Ishikawa (cell line): ENCODE data around the gene CIZ1.
A peak's percentile ranks its signal among the peaks of the same experiment; 100 is the strongest.

Experiments
- CEBPB ChIP-seq: IDR thresholded peaks from 2 replicates; pipeline ENCODE4 v1.6.1; 2012
- CREB1 ChIP-seq: IDR thresholded peaks from 2 replicates; pipeline ENCODE4 v1.6.1; 2012; ENCODE audit warnings: low read depth
- EGR1 ChIP-seq: IDR thresholded peaks from 2 replicates; pipeline ENCODE4 v1.6.1; 2012
- EP300 ChIP-seq: IDR thresholded peaks from 2 replicates; pipeline ENCODE4 v1.6.1; 2012; ENCODE audit warnings: borderline replicate concordance
- FOXM1 ChIP-seq: IDR thresholded peaks from 2 replicates; pipeline ENCODE4 v1.6.1; 2012; ENCODE audit warnings: low read depth, borderline replicate concordance
- NFIC ChIP-seq: IDR thresholded peaks from 2 replicates; pipeline ENCODE4 v1.6.1; 2012
- RAD21 ChIP-seq: IDR thresholded peaks from 2 replicates; pipeline ENCODE4 v1.6.1; 2012; ENCODE audit warnings: low read depth
- REST ChIP-seq: IDR thresholded peaks from 2 replicates; pipeline ENCODE4 v1.6.1; 2012; ENCODE audit warnings: low read depth, mild to moderate bottlenecking
- TAF1 ChIP-seq: IDR thresholded peaks from 2 replicates; pipeline ENCODE4 v1.6.1; 2012; ENCODE audit warnings: low read depth, mild to moderate bottlenecking
- TCF12 ChIP-seq: IDR thresholded peaks from 2 replicates; pipeline ENCODE4 v1.6.1; 2012; ENCODE audit warnings: low read depth
- TEAD4 ChIP-seq: IDR thresholded peaks from 2 replicates; pipeline ENCODE4 v1.6.1; 2012
- YY1 ChIP-seq: IDR thresholded peaks from 2 replicates; pipeline ENCODE4 v1.6.1; 2012; ENCODE audit warnings: low read depth
- ZBTB7A ChIP-seq: IDR thresholded peaks from 2 replicates; pipeline ENCODE4 v1.6.1; 2012; ENCODE audit warnings: low read depth
- TF ChIP-seq, protein P1 (sequence below): IDR thresholded peaks from 2 replicates; pipeline ENCODE4 v1.6.1; 2012
- TF ChIP-seq, protein P2 (sequence below): IDR thresholded peaks from 2 replicates; pipeline ENCODE4 v1.6.1; 2012

The CIZ1 gene

DNA sequence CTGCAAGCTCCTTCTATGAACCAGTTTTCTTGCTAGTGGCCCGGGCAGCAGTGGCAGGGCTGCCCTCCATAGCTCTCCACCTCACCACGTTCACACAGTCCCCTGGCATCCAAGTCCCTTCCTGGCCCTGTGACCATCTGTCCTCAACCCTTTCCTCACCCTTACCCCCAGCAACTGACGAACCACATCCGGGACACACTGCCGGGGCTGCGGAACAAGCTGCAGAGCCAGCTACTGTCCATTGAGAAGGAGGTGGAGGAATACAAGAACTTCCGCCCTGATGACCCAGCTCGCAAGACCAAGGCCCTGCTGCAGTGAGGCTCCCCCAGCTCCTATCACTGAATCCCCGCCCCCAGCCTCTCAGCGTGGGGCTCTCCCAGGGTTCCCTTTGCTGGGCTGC is 30.7 kb upstream of the CIZ1 start:
- TF ChIP-seq NFIC: no peak
- TF ChIP-seq TAF1: no peak
- no peak for TF ChIP-seq EGR1
- no peak for TF ChIP-seq TCF12
- TF ChIP-seq, protein P1, sequence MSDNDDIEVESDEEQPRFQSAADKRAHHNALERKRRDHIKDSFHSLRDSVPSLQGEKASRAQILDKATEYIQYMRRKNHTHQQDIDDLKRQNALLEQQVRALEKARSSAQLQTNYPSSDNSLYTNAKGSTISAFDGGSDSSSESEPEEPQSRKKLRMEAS: no peak
- no peak for TF ChIP-seq EP300
- TF ChIP-seq CEBPB: no peak
- TF ChIP-seq REST: no peak
- TF ChIP-seq FOXM1: no peak
- no peak for TF ChIP-seq CREB1

- TF ChIP-seq EGR1 (no peak), CEBPB (no peak), ZBTB7A (no peak), YY1 (no peak), NFIC (no peak), RAD21 (no peak), TEAD4 (no peak), CREB1 (no peak), FOXM1 (no peak), TAF1 (no peak), EP300 (no peak), TCF12 (no peak), REST (no peak)
- TF ChIP-seq, protein P1: no peak
- TF ChIP-seq, protein P2, sequence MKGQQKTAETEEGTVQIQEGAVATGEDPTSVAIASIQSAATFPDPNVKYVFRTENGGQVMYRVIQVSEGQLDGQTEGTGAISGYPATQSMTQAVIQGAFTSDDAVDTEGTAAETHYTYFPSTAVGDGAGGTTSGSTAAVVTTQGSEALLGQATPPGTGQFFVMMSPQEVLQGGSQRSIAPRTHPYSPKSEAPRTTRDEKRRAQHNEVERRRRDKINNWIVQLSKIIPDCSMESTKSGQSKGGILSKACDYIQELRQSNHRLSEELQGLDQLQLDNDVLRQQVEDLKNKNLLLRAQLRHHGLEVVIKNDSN: no peak
These were observed 28.5 kb upstream of the CIZ1 start for GRCh38 chr9:128219831-128220230.

DNA sequence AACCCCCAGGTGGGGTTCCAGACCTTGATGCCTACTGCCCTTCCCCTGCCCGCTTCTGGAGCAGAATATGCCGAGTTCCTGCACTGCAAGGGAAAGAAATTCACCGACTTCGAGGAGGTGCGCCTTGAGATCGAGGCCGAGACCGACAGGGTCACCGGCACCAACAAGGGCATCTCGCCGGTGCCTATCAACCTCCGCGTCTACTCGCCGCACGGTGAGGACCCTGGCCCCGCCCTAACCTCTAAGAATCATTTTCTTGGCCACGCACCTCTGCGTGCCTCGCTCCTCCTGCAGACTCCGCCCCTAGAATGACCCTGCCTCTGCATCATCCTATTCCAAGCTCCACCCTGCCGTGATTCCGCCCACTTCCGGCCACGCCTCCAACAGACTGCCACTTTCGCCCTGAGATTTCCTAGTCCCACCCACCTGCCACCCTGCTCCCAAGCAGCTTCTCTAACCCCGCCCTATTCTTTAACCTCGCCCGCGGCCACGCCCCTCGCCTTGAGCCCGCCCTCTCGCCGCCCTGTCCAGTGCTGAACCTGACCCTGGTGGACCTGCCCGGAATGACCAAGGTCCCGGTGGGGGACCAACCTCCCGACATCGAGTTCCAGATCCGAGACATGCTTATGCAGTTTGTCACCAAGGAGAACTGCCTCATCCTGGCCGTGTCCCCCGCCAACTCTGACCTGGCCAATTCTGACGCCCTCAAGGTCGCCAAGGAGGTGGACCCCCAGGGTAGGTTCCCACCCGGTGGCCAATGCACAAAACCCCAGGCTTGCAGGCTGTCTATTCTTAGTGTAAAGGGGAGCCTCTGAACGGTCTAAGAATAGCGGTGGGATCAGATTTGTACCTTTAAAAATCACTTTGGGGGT is 27.4 kb upstream of the CIZ1 start:
- TF ChIP-seq EP300 (no peak), CEBPB (no peak), TCF12 (no peak), REST (peak; percentile 88), YY1 (no peak)
- TF ChIP-seq, protein P2: no peak
- TF ChIP-seq, protein P1: peak; percentile 52; the same call in 1 of the 2 replicates

DNA sequence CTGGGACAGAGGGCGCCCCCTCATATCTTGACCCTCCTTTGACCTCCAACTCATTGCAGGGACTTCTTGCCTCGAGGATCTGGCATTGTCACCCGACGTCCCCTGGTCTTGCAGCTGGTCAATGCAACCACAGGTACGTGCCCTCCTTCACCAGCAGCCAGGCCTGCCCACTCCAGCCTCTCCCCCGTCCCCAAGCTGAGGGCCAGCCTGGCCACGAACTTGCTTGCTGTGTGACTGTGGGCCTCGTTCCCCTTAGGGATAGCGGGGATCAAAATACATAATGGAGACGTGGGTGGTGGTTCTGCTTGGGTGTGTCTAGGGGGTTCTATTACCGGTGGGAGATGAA is 26.8 kb upstream of the CIZ1 start:
- TF ChIP-seq ZBTB7A (no peak), RAD21 (no peak), EP300 (no peak), CEBPB (no peak), REST (no peak), TEAD4 (no peak), NFIC (no peak), TAF1 (no peak), FOXM1 (no peak), EGR1 (no peak), TCF12 (no peak), YY1 (no peak), CREB1 (no peak)
- TF ChIP-seq, protein P2: no peak
- TF ChIP-seq, protein P1: no peak
